ENCODE data around the gene CHFR.

- TF ChIP-seq CTCF (IDR thresholded peaks at IDR 0.05 in 2 of 3, conservative IDR thresholded peaks at IDR 0.05 in 1 of 3; ENCODE audit: insufficient read depth in 2 of 3, low read depth in 1 of 3, low read length in 3 of 3) (no peak), STAT6 (CRISPR knock-in tag; IDR thresholded peaks at IDR 0.05) (no peak), ZNF778 (CRISPR knock-in tag; IDR thresholded peaks at IDR 0.05) (no peak), ZNF586 (CRISPR knock-in tag; conservative IDR thresholded peaks at IDR 0.05) (no peak), RBFOX2 (IDR thresholded peaks at IDR 0.05; ENCODE audit: low read depth, low read length) (no peak)
Observed at GRCh38 chr12:132847363-132848356, 39.7 kb downstream of the CHFR start.

Measured in K562 (cell line).